Activated CD8-positive, alpha-beta memory T cell treated with anti-CD3 and anti-CD28 coated beads for 48 hours (primary cell): ENCODE data around the gene DAAM2.

ENCODE experiments used
- DNase-seq, 3 experiments: peaks; one replicate each; pipeline ENCODE4 v3.0.0-alpha.2; 2020; ENCODE audit warnings: low read depth in 2 of 3, low spot score in 2 of 3

Gene DAAM2

DNA sequence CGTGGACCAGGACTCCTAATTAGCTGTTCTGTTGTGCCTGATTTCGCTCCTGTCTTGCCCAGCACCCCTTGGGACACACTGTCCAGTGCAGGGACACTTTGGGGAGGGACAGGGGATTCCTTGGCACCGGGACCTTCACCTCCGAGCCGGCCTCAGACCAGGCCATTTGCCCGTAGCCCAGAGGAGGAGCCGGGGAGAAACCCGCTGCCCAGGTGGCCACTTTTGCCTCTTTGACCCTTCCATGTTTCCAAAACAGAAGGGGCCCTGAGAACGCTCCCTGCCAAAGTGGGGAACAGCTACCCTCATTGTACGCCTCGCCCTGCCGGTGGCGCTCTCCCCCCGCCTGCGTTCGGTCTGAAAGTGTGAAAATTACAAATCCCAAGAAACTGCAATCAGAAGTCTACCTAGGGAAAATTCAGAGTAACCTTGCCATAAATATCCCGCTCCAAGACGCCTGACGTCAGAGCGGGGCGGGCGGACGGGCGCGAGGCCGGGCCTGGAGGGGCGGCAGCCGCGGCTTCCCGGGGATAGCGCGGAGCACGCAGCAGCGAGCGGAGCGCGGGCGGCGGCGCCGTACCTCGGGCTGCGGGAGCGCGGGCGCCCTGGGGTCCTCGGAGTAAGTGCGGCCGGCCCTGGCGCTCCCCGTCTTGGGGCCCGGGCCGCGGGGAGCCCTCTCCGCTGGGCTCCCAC is at the start of gene DAAM2:
Gene DAAM2 (plus strand): TSS at position 527 of the 690 bp plus-strand sequence. CDS start 63,927 bp downstream, outside the sequence.
- DNase-seq, result no peak

DNA sequence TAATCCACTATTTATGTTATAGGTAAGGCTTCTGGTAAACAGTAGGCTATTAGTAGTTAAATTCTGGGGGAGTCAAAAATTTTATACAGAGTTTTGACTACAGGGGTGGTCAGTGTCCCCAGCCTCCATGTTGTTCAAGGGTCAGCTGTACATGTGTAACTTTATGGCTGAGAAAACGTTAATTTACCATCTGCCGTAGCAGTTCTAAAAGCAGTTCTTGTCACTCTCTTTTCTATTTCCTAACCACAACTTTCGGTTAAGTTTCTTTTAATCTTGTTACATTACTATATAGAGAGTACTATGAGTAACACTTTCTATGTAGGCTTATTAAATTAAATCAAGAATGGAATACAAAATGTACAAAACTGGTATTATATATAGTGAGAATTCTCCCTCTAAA is 45.4 kb upstream of the DAAM2 start:
- no peak for DNase-seq

DNA sequence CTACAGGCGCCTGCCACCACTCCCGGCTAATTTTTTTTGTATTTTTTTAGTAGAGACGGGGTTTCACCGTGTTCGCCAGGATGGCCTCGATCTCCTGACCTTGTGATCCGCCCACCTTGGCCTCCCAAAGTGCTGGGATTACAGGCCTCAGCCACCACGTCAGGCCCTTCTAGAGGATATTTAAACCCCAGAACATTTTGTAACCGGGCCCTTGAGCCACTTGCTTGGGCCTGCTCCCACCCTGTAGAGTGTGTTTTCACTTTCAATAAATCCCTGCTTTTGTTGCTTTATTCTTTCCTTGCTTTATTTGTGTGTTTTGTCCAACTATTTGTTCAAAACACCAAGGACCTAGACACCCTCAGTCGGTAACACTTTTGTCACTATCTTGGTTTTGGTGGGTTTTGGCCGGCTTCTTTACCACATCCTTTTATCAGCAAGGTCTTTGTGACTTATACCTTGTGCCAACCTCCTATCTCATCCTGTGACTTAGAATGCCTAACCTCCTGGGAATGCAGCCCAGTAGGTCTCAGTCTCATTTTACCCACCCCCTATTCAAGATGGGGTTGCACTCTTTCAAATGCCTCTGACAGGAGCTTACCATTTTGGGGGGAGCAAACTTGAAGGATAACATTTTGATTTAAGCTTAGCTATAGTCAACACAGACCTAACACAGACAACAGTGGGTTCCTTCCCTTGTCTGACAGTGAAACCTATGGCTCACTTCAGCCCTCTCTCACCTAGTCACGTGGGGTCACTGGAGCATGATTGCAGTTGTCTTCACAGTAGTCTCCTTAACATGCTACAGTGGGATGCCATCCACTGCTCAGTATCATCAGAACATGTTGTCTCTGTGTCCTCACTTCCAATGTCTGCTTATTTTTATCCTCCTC is 39.1 kb upstream of the DAAM2 start:
- DNase-seq, result no peak

DNA sequence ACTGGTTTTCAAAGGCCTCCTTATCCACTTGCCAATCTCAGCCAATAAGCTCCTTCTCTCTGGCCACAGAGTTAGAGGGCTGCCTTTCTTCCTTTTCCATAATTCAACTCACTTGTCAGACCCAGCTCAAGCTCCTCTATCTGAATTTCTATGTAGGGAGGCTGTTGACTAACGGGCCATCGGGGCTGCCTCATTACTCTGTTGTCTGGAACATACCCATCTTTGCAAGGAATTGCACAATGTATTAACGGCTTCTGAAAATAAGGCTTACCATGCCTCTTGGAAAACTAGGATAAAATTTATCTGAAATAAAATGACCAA is 38.5 kb upstream of the DAAM2 start:
- DNase-seq, result no peak

DNA sequence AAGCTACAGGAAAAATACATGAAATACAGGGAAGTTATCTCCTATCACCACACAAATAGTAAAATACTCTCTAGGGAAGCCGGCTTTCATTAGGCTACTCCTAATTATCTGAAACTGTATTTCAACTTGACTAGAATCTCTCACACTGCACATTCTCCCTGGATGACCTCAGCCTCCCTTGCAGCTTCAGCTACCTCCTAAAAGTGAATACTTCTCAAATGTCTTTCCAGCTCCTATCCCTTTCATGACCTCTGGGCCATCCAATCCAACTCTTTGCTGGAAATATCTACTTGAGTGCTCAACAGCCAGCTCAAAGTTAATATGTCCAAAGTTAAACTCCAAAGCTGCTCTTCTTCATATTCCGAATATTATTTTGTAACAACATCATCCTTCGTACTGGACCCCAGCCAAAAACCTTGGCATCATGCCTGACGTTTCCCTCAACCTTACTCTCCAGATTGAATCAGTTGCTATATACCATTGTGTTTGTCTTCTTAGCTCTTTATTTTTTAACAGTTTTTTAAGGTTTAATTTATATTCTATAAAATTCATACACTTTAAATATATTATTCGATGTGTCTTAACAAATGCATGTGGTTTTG is 37.6 kb upstream of the DAAM2 start:
- no peak for DNase-seq

DNA sequence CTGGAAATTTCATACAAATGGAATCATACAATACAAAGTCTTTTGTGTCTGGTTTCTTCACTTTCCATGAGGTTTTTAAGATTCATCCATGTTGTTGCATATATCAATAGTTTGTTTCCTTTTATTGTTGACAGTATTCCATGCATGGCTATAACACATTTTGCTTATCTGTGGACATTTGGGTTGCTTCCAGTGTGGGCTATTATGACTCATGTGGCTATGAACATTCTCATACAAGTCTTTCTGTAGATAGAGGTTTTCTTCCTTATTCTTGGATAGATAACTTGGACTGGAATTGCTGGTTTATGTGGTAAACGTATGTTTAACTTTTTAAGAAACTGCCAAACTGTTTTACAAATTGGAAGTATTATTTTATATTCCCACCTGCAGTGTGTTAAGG is 36.9 kb upstream of the DAAM2 start:
- DNase-seq, result no peak

DNA sequence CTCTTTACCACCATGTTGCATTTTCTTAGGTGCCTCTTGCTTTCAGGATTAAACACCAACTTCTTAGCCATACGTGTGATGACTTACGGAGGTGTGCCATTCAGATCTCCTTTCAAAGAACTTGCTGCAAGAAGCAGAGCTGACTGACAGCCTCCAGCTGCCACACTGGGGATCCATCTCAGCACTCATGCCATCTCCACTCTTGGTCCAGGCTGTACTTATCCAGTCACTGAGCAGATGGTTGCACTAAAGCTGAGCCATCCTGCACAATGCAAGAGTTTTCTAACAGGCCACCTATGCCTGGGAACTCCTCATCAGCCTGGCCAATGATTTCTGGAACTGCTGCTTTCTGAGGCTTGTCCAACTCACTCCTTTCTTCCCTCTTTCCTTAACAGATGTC is 35.6 kb upstream of the DAAM2 start:
- no peak for DNase-seq

DNA sequence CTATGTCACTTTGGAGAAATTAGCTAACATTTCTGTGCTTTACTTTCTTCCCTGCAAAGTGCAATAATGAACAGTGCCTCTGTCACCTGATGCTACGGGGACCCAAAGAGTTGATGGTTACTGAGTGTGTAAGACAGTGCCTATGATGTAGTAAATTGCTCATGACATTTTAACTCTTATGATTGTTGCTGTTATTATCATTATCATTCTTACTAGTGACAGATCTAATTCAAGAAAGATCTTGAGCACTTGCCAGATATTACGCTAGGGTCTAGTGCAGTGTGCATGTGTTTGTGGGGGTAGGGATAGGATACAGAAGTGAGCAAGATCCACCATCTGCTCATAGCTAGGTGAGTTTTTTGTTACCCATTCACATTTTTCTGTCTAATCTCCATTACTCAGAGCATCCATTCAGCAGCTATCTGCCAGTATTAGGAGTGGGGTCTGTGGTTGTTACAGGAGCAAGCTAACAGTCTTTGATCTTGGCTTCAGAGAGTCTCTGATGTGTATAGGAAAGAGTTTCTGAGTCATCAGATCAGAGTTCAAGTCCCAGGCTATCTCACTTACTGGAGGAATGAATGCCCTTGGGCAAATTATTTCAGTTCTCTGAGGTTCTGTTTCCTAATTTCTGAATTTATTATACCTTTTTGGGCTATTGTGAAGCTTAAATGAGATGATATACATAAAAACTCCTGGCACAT is 33.1 kb upstream of the DAAM2 start:
- DNase-seq, result no peak

DNA sequence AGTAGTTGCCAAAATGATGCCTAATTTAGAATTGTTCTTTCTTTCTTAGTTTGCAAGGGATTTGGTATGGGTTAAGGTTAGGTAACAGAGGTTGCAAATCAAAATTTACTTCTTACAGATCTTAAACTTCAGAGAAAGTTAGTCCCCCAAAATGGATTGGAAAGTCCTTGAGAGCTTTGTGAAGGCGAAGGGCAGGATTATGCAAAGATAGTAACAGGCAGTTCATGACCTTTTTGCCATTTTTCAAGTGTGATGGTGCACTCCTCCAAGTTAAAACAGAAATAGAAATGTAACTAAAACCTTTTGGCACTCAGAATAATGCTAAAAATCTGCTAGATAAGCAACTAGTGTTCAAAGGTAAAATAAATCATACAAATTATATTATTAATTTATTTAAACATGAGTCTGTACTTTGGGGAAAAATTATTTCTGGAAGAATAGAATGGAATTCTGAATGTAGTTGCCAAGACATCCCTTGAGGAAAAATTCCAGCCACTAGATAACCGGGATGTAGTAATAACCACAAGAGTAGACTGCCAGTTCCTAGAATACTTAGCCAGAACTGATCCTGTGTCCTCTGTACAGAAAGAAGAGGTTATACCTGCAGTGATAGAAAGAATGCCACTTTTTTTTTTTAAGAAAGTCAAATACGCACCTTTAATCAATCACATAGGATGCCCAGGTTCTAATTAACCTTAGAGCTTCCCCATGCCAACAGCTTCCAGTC is 31.8 kb upstream of the DAAM2 start:
- DNase-seq, result no peak

DNA sequence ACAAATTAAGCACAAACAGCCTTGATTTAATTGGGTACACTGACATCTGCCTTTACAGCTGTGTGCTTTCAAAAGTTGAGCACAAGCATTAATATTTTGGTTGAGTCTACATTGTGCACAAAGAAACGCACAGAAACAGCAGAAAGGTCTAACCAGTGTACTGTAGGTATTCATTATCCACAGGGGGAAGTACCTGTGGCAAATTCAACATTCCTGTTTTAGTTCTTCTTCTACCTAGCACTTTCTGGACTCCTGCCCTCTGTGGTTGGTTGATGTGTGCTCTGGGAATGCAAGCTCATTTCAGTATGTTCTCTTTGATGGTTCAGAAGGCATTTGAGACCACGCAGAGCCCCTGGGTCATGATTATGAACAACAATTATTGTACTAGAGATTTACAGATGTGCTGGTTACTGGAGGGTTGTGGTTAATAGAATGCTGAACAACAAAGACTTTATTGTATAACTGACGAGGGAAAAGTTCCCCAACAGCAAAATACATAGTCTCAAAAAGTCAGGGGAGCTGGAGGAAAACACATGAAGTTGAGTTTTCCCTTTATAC is 26.6 kb upstream of the DAAM2 start:
- DNase-seq, result no peak

DNA sequence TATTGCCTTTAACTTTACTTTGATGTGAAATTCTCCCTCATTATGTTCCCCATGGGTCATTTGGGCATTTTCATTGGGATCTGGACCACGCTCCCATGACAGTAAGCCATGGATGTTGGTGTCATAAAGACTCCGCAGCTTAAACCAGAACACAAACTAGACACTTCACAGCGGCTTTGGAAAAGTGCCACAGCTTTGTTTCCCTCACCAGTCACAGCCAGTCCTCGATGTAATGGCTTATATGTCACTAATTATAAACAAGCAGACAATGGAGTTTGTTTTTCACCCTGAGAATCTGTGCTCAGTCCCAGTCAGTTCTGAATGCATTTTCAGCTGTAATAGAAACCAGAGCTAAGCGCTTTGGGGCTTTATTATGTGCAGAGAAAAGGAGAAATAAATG is 23.2 kb upstream of the DAAM2 start:
- DNase-seq, result no peak

DNA sequence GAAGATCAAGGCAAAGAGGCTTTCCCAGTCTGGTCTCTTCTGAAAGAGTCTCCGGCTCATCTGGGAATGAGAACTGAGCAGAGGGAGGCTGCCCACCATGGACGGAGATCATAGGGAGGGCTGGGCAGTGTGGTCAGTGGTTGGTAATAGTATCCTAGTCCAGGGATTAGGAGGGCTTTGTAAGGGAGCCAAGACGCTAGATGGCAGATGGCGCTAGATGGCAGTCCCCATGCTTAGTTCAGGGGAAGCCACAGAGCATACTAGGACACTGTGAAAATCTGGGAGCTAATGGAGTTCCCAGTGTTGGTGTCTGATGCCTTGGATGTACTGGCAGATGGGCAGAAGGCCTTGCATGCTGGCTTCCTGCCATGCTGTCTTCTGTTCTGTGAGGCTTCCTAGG is 21.7 kb upstream of the DAAM2 start:
- no peak for DNase-seq

DNA sequence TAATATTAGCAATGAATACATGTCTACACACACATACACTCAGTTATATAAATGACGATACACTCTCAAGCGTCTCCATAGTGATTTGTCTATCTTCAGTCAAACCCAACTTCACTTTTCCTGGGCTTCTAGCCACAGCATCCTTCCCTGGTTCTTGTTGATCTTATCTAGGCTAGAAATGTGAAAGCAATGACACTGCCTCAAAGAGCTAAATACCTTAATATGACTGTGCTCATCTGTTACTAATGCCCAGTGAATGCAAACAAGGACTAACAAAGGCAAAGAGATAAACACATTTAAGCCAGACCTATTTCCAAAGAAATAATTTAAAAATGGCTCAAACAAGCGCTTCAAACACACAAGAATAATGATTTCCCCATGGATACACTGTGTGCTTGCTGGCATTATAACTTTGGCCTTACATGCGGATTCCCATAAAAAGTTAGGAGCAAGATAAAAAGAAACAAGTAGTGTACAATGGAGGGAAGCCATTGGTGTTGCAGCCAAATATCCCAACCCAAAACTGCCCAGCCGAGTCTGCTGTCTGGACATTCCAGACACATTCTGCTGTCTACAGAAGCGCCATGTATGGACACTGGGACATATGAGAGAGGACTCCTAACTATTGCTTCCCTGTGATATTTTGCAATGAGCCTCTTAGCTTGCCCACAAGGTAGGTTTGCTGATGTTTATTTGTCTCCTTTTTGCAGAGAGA is 19.5 kb upstream of the DAAM2 start:
- no peak for DNase-seq

DNA sequence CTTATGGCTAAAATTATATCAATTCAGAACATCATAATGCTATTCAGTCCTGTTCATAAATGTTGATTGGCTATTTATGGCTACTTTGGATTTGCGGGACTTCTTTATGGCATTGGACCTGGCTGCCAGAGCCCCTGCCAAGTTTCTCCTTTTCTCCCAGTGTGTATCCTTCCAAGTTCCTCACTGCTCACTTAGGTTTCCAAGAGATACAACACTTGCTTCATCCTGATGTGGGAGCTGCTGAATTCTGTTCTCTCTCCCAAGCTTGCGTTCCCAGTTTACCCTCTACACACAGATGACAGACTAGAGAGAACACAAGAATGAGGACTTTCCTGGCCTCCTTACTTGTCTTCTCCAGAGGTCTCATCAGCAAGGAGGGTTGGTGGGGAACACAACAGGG is 18.4 kb upstream of the DAAM2 start:
- DNase-seq, result no peak

DNA sequence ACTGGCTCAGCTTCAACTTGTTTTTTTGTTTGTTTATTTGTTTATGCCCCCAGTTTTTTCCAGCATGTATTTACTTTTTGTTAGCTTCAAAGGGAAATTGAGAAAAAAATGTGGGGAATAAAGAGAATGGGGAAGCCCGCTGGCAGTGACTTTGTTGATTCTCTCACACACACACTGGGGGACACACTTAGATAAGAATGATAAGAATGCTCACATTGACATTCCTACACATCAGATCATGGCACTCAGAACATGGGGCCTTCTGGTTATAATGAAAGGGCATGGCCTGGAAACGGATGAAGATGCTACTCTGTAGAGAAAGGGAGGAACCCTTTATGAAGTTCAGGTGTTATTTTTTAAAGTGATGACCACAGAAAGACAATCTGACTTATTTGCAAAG is 15.6 kb upstream of the DAAM2 start:
- DNase-seq, result no peak

DNA sequence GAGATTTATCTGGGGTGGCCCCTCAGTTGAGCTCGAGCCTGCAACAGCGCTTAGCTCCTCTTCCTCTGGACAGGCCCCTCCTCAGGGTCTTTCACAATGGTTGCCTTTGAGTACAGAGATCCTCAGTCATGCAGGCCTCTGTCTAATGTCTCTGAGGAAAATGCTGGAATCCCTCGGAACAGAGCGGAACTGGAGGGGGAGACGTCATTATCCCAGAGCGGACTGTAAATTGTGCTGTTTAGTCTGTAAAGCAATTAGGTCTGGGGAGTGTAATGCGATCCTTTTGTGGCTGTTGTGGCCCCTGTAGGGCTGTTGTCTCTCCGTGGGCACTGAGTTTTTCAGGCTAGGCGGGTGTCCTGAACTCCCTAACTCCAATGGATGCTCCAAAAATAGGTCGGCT is 15.0 kb upstream of the DAAM2 start:
- DNase-seq, result no peak

DNA sequence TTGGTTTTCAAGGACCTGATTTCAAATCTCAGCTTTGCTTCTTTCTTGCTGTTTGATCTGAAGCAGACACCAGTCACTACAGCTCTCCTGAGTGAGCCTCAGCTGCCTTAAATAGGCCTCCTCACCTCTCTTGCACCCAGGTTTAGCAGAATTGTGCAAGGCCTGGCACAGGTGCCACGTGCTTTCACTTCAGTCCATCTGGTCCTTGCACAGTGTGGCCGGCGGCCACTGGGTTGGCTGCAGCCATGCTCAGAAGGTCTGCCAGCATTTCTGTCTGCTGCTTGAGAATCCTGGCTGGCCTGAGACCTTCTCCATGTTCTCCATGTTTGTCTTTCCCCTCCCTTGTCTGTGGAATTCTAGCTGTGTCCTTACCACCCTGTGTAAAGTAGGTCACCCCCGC is 14.5 kb upstream of the DAAM2 start:
- no peak for DNase-seq

DNA sequence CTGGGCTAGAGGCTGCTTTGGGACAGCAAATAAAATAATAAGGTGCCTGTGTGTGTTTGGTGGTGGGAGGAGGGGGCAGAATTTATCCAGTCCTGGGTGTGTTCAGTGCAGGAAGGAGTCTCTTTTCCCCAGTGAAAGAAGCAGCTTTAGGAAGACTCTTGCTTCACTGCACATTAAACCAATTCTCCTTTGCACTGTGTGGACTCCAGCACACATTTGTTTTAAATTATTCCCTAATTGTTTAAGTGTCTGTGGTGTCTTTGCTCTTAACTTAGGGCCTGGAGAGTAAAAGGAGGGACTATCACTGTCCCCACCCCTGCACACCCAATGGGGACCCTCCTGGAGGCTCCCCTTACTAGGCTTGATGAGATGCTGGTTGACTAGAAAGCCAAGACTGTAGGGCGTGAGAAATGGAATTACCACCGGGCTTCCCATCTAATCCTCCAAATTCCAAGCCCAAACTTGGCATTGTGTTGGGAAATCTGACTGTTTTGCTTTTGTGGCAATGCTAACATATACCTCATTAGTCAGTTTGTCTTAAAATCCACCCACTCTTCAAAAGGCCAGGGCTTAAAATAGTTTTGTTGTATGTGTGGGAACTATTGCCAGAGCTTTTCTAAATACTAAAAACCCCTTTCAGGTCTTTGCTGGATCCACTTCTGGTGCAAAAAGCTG is 13.5 kb upstream of the DAAM2 start:
- no peak for DNase-seq

DNA sequence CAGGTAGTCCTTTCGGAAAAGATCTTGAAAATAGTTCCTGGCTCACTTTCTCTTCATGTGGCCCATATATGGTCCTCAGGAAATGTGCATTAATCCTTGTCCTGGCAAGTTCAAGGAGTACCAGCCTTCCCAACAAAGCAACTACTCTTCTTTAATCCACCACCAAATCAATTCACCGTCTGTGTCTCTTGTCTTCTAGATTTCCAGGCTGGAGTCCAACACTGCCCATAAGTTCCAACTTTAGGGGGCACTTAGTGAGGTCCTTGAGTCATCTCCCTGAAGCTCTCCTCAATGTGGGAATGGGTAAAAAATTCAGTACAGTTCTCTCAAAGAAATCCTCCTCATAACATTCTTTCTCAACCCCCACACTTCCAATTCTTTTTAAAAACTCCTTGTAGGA is 6.9 kb upstream of the DAAM2 start:
- DNase-seq, result no peak

DNA sequence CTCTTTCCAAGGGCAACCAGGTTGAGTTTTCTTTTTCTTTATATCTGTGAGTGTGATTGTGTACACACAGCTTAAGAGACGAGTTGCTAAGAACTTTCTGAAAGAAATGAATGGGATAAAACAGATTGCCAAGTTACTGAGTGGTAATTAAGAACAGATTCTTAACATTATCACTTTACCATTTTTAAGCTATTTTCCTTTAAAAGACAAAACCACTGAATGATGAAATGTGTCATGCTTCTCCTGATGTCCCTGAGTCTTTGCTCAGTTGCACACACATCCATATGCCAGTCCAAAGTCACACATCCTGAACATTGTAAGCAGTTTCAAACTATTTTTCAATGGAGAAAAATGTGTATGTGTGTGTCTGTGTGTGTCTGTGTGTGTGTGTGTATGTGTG is 5.5 kb upstream of the DAAM2 start:
- no peak for DNase-seq
